OCI-LY7 (cell line): ENCODE measurements around the gene E2F4. TPM values are rescaled to one million over a fixed set of nuclear protein-coding genes. Genes with fewer than 3 reads are reported as not detected.

ENCODE experiments used
- BruUV-seq: library from RNA; stranded (reverse); fragments of 400-500 nt; replicated peaks from 2 replicates; lab custom pipeline; 2021; lab: Mats Ljungman, UMichigan
- CTCF ChIA-PET: fragments of 300-600 bp; sonication (Branson Sonifier 250); formaldehyde crosslinking; loops from one replicate; lab custom pipeline; 2022; ENCODE audit warnings: antibody characterized with exemption; ENCODE audit not compliant: unreplicated experiment; lab: Charles Lee
- POLR2A ChIA-PET: fragments of 300-600 bp; sonication (Branson Sonifier 250); formaldehyde crosslinking; loops from one replicate; lab custom pipeline; 2022; ENCODE audit warnings: antibody characterized with exemption; lab: Charles Lee
- DNase-seq: peaks from one replicate; pipeline ENCODE4 v3.0.0-alpha.2; 2015; ENCODE audit warnings: low spot score
- H2AFZ ChIP-seq: fragments of 200-600 bp; sonication (generic), shearing (Covaris generic); 2 replicates; pipeline ENCODE4 v1.6.1; 2014; ENCODE audit warnings: mild to moderate bottlenecking, antibody characterized with exemption, low read length, moderate library complexity
- H3K27ac ChIP-seq: fragments of 200-600 bp; sonication (generic); 2 replicates; pipeline ENCODE4 v1.5.1; 2014; ENCODE audit warnings: mixed run types, low read depth, mild to moderate bottlenecking, moderate library complexity, low read length, inconsistent platforms; ENCODE audit not compliant: poor library complexity, severe bottlenecking
- H3K36me3 ChIP-seq: fragments of 200-600 bp; sonication (generic); 2 replicates; pipeline ENCODE4 v1.6.1; 2014; ENCODE audit warnings: mild to moderate bottlenecking, antibody characterized with exemption, low read length, moderate library complexity, mixed read lengths; ENCODE audit not compliant: insufficient read depth
- H3K4me1 ChIP-seq: fragments of 200-600 bp; sonication (generic); 2 replicates; pipeline ENCODE4 v1.5.1; 2014; ENCODE audit warnings: mild to moderate bottlenecking, low read length; ENCODE audit not compliant: insufficient read depth, poor library complexity, severe bottlenecking
- H3K4me2 ChIP-seq: fragments of 200-600 bp; sonication (generic); 2 replicates; pipeline ENCODE4 v1.6.1; 2014; ENCODE audit warnings: mild to moderate bottlenecking, low read length
- H3K4me3 ChIP-seq: fragments of 200-600 bp; sonication (generic); 2 replicates; pipeline ENCODE4 v1.5.1; 2014; ENCODE audit warnings: mild to moderate bottlenecking, low read depth, low read length; ENCODE audit not compliant: poor library complexity, severe bottlenecking
- H3K79me2 ChIP-seq: fragments of 200-600 bp; sonication (generic); 2 replicates; pipeline ENCODE4 v1.6.1; 2016; ENCODE audit warnings: low read depth, mild to moderate bottlenecking, low read length, moderate library complexity, mixed read lengths; ENCODE audit not compliant: insufficient read depth
- H3K9me2 ChIP-seq: fragments of 200-600 bp; sonication (generic); 2 replicates; pipeline ENCODE4 v1.6.1; 2016; ENCODE audit warnings: mild to moderate bottlenecking, low read length, mixed read lengths; ENCODE audit not compliant: insufficient read depth
- H3K9me3 ChIP-seq: fragments of 200-600 bp; sonication (generic); 2 replicates; pipeline ENCODE4 v1.6.1; 2014; ENCODE audit warnings: mild to moderate bottlenecking, mixed run types, low read length, mixed read lengths
- H4K20me1 ChIP-seq: fragments of 200-600 bp; sonication (generic); 2 replicates; pipeline ENCODE4 v1.6.1; 2014; ENCODE audit warnings: mild to moderate bottlenecking, antibody characterized with exemption, low read length, moderate library complexity, mixed read lengths; ENCODE audit not compliant: insufficient read depth
- CTCF ChIP-seq: fragments of 200-600 bp; sonication (generic); conservative IDR thresholded peaks from 2 replicates; pipeline ENCODE4 v1.5.1; 2014; ENCODE audit warnings: mild to moderate bottlenecking, antibody characterized with exemption, low read length, moderate library complexity, mixed read lengths
- EZH2phosphoT487 ChIP-seq: fragments of 200-600 bp; sonication (generic); IDR thresholded peaks from 2 replicates; pipeline ENCODE4 v1.6.1; 2018; ENCODE audit warnings: low read depth, borderline replicate concordance, mild to moderate bottlenecking, mixed run types, antibody characterized with exemption, low read length, moderate library complexity, mixed read lengths
- intact Hi-C: fragments of 100-400 bp; cut with micrococcal nuclease; formaldehyde crosslinking; loops from one replicate; pipeline ENCODE4 v1.10.0; 2022; ENCODE audit not compliant: unreplicated experiment
- total RNA-seq, 2 experiments: library from RNA; depleted of rRNA in 1 of 2; stranded (reverse); fragments of >200 nt in 1 of 2; shearing (Covaris generic) in 1 of 2; gene quantifications; 2 replicates each; pipeline ENCODE4 v1.2.3, GENCODE V29; 2014 to 2022

E2F4 gene
- total RNA-seq, 2 experiments from 2014 or later = 124 to 157 TPM

- peaks cover 14% of the 10 kb centered on the region for H3K4me1 ChIP-seq
- TF ChIP-seq EZH2phosphoT487 = no peak
- no peak for TF ChIP-seq CTCF
- H3K4me2 ChIP-seq = peak within 1 kb of the TSS; percentile 92
- no TSS peak for BruUV-seq
- H3K27ac ChIP-seq = peak within 1 kb of the TSS; percentile 56
- H3K9me3 ChIP-seq = no peaks in the 10 kb centered on the region
- intact Hi-C loops = loop anchor here (1.0 to 10.0 kb wide), 3 partner anchors 24 to 230 kb away; no protein-coding TSS in a partner anchor
- H4K20me1 ChIP-seq = no peaks in the 10 kb centered on the region
- peak; percentile 97 for DNase-seq
- ChIA-PET CTCF (no interaction called here), POLR2A (interaction anchor here (0.6 to 1.1 kb wide), 2 partner anchors 44 to 70 kb away, joined by 3 to 6 read pairs; partner anchors contain the start of gene TMEM208)
- peak within 1 kb of the TSS; percentile 66 for H2AFZ ChIP-seq
- no peaks in the 10 kb centered on the region for H3K9me2 ChIP-seq
- peak within 1 kb of the TSS; percentile 79 for H3K4me3 ChIP-seq
- no peaks in the 10 kb centered on the region for H3K79me2 ChIP-seq
- no peaks in the 10 kb centered on the region for H3K36me3 ChIP-seq
Observed at GRCh38 chr16:67183627-67184452, 8.1 kb upstream of the E2F4 start, which contains the start of gene MATCAP1. MATCAP1 (minus strand) TSS chr16:67183963; CDS start chr16:67180610, 3,353 bp downstream.

- BruUV-seq = no TSS peak
Observed at GRCh38 chr16:67184453-67184994, 7.4 kb upstream of the E2F4 start.

More at GRCh38 chr16:67184453-67184994, 7.4 kb upstream of the E2F4 start:
- Histone ChIP-seq H4K20me1 (no peaks in the 10 kb centered on the region), H3K9me2 (no peaks in the 10 kb centered on the region), H3K9me3 (no peaks in the 10 kb centered on the region), H3K79me2 (no peaks in the 10 kb centered on the region), H3K4me3 (peak overlapping the region; percentile 79), H3K36me3 (no peaks in the 10 kb centered on the region), H2AFZ (peak overlapping the region; percentile 66), H3K4me2 (peak overlapping the region; percentile 92), H3K27ac (no peak overlapping the region), H3K4me1 (peaks cover 14% of the 10 kb centered on the region)
- CTCF ChIA-PET = no interaction called here
- intact Hi-C loops = loop anchor here (10.0 kb wide), 1 partner anchor 170 kb away; no protein-coding TSS in a partner anchor
- DNase-seq = no peak
- no peak for TF ChIP-seq EZH2phosphoT487
- no peak for TF ChIP-seq CTCF
- POLR2A ChIA-PET = no interaction called here
